Measurements from ENCODE around the gene DOCK2. TPM values are rescaled to one million over a fixed set of nuclear protein-coding genes. Genes with fewer than 3 reads are reported as not detected.

Gene DOCK2
- total and polyA plus RNA-seq, 2 of the 8 experiments (the other 6 are each of a cell fraction or from before 2014, with no cell fraction given) = 3.9 to 5.7 TPM

- H3K4me2 ChIP-seq (ENCODE audit: insufficient read depth in 1 of 2, low read depth in 2 of 2, low read length in 2 of 2) = no peak overlapping the region
- H3K18ac ChIP-seq (ENCODE audit: extremely low read depth, low read length) = no peak overlapping the region
- no peaks in the 10 kb centered on the region; a peak in 1 of 8 replicates for H3K36me3 ChIP-seq (ENCODE audit: control insufficient read depth in 2 of 4, insufficient read depth in 4 of 4, low read length in 3 of 4)
- FAIRE-seq (no peak), DNase-seq (ENCODE audit: low read depth in 1 of 2, low spot score in 2 of 2) (no peak)
- no peak overlapping the region for H4K5ac ChIP-seq (ENCODE audit: insufficient read length, low read depth, low read length)
- H4K91ac ChIP-seq (replicated peaks; ENCODE audit: insufficient read length, low read length) = no peak overlapping the region
- H2AK5ac ChIP-seq (ENCODE audit: low read depth, low read length) = no peak overlapping the region
- ChIA-PET POLR2A (ENCODE audit: partially characterized antibody) (no interaction called here), CTCF (ENCODE audit: partially characterized antibody) (interaction anchor here (0.7 kb wide), 1 partner anchor 11 kb away, joined by 3 read pairs; no protein-coding TSS in a partner anchor)
- no peak overlapping the region for H3K23ac ChIP-seq (ENCODE audit: insufficient read length)
- no peaks in the 10 kb centered on the region for H3K4me1 ChIP-seq (replicated peaks in 1 of 4; ENCODE audit: control insufficient read depth in 3 of 4, insufficient read depth in 4 of 4, low read length in 3 of 4)
- no peaks in the 10 kb centered on the region for H3K9me3 ChIP-seq (ENCODE audit: insufficient read depth in 2 of 2, low read depth in 1 of 2, low read length in 1 of 2)
- no peaks in the 10 kb centered on the region for H3K79me2 ChIP-seq (ENCODE audit: control insufficient read depth in 1 of 2, insufficient read depth in 2 of 2, low read length in 2 of 2)
- H2BK20ac ChIP-seq (ENCODE audit: low read length) = no peak overlapping the region
- H2BK5ac ChIP-seq (ENCODE audit: low read depth, low read length) = no peak overlapping the region
- no peak overlapping the region for H3K27ac ChIP-seq (ENCODE audit: low read depth, low read length)
- H3K14ac ChIP-seq (ENCODE audit: insufficient read length) = no peak overlapping the region
- no peaks in the 10 kb centered on the region for H3K27me3 ChIP-seq (replicated peaks in 1 of 4; ENCODE audit: control insufficient read depth in 3 of 4, extremely low read depth in 1 of 4, insufficient read depth in 3 of 4, low read length in 3 of 4)
- TF ChIP-seq SRF (IDR thresholded peaks at IDR 0.05; ENCODE audit: low read depth, low read length) (no peak), SP4 (IDR thresholded peaks at IDR 0.05; ENCODE audit: low read length) (no peak), POLR2AphosphoS5 (IDR thresholded peaks at IDR 0.05; ENCODE audit: low read depth, low read length) (no peak), TAF7 (optimal IDR thresholded peaks at IDR 0.05; ENCODE audit: borderline replicate concordance, low read depth, low read length) (no peak)
- TF ChIP-seq, protein P1, sequence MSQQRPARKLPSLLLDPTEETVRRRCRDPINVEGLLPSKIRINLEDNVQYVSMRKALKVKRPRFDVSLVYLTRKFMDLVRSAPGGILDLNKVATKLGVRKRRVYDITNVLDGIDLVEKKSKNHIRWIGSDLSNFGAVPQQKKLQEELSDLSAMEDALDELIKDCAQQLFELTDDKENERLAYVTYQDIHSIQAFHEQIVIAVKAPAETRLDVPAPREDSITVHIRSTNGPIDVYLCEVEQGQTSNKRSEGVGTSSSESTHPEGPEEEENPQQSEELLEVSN (IDR thresholded peaks at IDR 0.05) = no peak
- 85% methylated on average over 1 of the region's 1 CpG; no CpG with 5 or more reads in 1 of the 2 experiments for WGBS, 2 experiments (ENCODE audit: extremely low coverage in 1 of 2, insufficient coverage in 1 of 2, insufficient read length in 1 of 2, insufficient replicate concordance in 2 of 2, low coverage in 1 of 2, low lambda C conversion rate in 2 of 2, missing lambda C conversion rate in 1 of 2)
- H4K8ac ChIP-seq (ENCODE audit: extremely low read depth, insufficient read depth, low read length) = no peak overlapping the region
- no peak overlapping the region for H3K56ac ChIP-seq (replicated peaks; ENCODE audit: insufficient read length, low read depth, low read length)
- no peaks in the 10 kb centered on the region for H4K20me1 ChIP-seq (replicated peaks in 1 of 2; ENCODE audit: control insufficient read depth in 1 of 2, insufficient read depth in 2 of 2, low read length in 2 of 2)
- H3K9ac ChIP-seq (replicated peaks in 1 of 4; ENCODE audit: extremely low read depth in 1 of 4, low read depth in 3 of 4, low read length in 3 of 4) = no peak overlapping the region
- no peaks in the 10 kb centered on the region for H3K23me2 ChIP-seq (ENCODE audit: low read depth, low read length)
- no peak overlapping the region for H2AFZ ChIP-seq (ENCODE audit: low read length)
- H2BK15ac ChIP-seq (ENCODE audit: low read length) = no peak overlapping the region
- H2BK12ac ChIP-seq (ENCODE audit: low read depth, low read length) = no peak overlapping the region
- H2BK120ac ChIP-seq (replicated peaks; ENCODE audit: low read depth, low read length) = no peak overlapping the region
- H3K4ac ChIP-seq (replicated peaks; ENCODE audit: insufficient read length, low read depth, low read length) = no peak overlapping the region
- no peaks in the 10 kb centered on the region for H3K79me1 ChIP-seq (ENCODE audit: low read depth, low read length)
- no peak overlapping the region for H3K4me3 ChIP-seq (ENCODE audit: extremely low read depth in 1 of 4, insufficient read depth in 2 of 4, low read depth in 3 of 4, low read length in 4 of 4)
These were observed 489.6 kb downstream of the DOCK2 start for GRCh38 chr5:170126626-170127025.
